SK-N-SH treated with all-trans-retinoic acid at 6 μM for 48 hours (cell line): ENCODE results near the gene ARHGAP24.

Source experiments
- ATAC-seq: fragments of 200-7000 bp; cut with Tn5 transposase; 3 replicates; pipeline ENCODE4 v1.9.1; 2020; ENCODE audit warnings: mild to moderate bottlenecking, moderate library complexity
- ARNTL ChIP-seq: fragments of 450-650 bp; formaldehyde crosslinking; IDR thresholded peaks from 2 replicates; pipeline ENCODE4 v1.5.0; 2020; ENCODE audit warnings: low read depth, mild to moderate bottlenecking, moderate library complexity, borderline replicate concordance
- BACH2 ChIP-seq: fragments of 250-450 bp; sonication (Bioruptor Pico); IDR thresholded peaks from 2 replicates; pipeline ENCODE4 v1.9.0; 2021; ENCODE audit warnings: mild to moderate bottlenecking, borderline replicate concordance
- CSDC2 ChIP-seq: fragments of 250-450 bp; sonication (Bioruptor Pico); IDR thresholded peaks from 2 replicates; pipeline ENCODE4 v1.5.0; 2020; ENCODE audit warnings: mild to moderate bottlenecking, moderate library complexity
- ESRRG ChIP-seq: fragments of 250-450 bp; sonication (Bioruptor Pico); IDR thresholded peaks from 2 replicates; pipeline ENCODE4 v1.6.1; 2021; ENCODE audit warnings: mild to moderate bottlenecking
- GLIS3 ChIP-seq: fragments of 250-450 bp; sonication (Bioruptor Pico); IDR thresholded peaks from 2 replicates; pipeline ENCODE4 v1.5.0; 2020; ENCODE audit warnings: mild to moderate bottlenecking, moderate library complexity
- ISL1 ChIP-seq: fragments of 250-450 bp; sonication (Bioruptor Pico); IDR thresholded peaks from 2 replicates; pipeline ENCODE4 v2.1.2; 2022; ENCODE audit warnings: mild to moderate bottlenecking, moderate library complexity
- OSR1 ChIP-seq: fragments of 250-450 bp; sonication (Bioruptor Pico); IDR thresholded peaks from 2 replicates; pipeline ENCODE4 v1.8.0; 2022; ENCODE audit warnings: moderate library complexity, mild to moderate bottlenecking, inconsistent platforms
- PPARA ChIP-seq: fragments of 250-450 bp; sonication (Bioruptor Pico); IDR thresholded peaks from 2 replicates; pipeline ENCODE4 v1.5.0; 2020; ENCODE audit warnings: mild to moderate bottlenecking, borderline replicate concordance
- RARB ChIP-seq: fragments of 250-450 bp; sonication (Bioruptor Pico); IDR thresholded peaks from 2 replicates; pipeline ENCODE4 v1.8.0; 2021; ENCODE audit warnings: mild to moderate bottlenecking, moderate library complexity
- SNAI2 ChIP-seq: fragments of 250-450 bp; sonication (Bioruptor Pico); IDR thresholded peaks from 2 replicates; pipeline ENCODE4 v1.5.0; 2020; ENCODE audit warnings: mild to moderate bottlenecking, moderate library complexity
- TCF4 ChIP-seq: fragments of 250-450 bp; sonication (Bioruptor Pico); IDR thresholded peaks from 2 replicates; pipeline ENCODE4 v1.8.0; 2021; ENCODE audit warnings: mild to moderate bottlenecking, moderate library complexity, borderline replicate concordance
- TOX ChIP-seq: fragments of 250-450 bp; sonication (Bioruptor Pico); IDR thresholded peaks from 2 replicates; pipeline ENCODE4 v1.8.0; 2021; ENCODE audit warnings: mild to moderate bottlenecking, moderate library complexity, borderline replicate concordance
- ZFP3 ChIP-seq: fragments of 250-450 bp; sonication (Bioruptor Pico); IDR thresholded peaks from 2 replicates; pipeline ENCODE4 v1.5.0; 2020; ENCODE audit warnings: mild to moderate bottlenecking, moderate library complexity
- ZFP30 ChIP-seq: fragments of 450-650 bp; formaldehyde crosslinking; IDR thresholded peaks from 2 replicates; pipeline ENCODE4 v1.5.0; 2022; ENCODE audit warnings: mild to moderate bottlenecking, moderate library complexity
- ZNF565 ChIP-seq: fragments of 450-650 bp; formaldehyde crosslinking; conservative IDR thresholded peaks from 2 replicates; pipeline ENCODE4 v1.5.0; 2020; ENCODE audit warnings: low read depth, mild to moderate bottlenecking, moderate library complexity
- ZNF70 ChIP-seq: fragments of 450-650 bp; formaldehyde crosslinking; IDR thresholded peaks from 2 replicates; pipeline ENCODE4 v1.5.0; 2020; ENCODE audit warnings: mild to moderate bottlenecking, moderate library complexity
- ZNF8 ChIP-seq: fragments of 450-650 bp; formaldehyde crosslinking; IDR thresholded peaks from 2 replicates; pipeline ENCODE4 v1.5.0; 2020; ENCODE audit warnings: mild to moderate bottlenecking, moderate library complexity
- TF ChIP-seq, protein P1 (sequence below): fragments of 250-450 bp; sonication (Bioruptor Pico); IDR thresholded peaks from 2 replicates; pipeline ENCODE4 v1.8.0; 2021; ENCODE audit warnings: low read depth, mild to moderate bottlenecking, moderate library complexity, borderline replicate concordance
- TF ChIP-seq, protein P2 (sequence below): fragments of 250-450 bp; sonication (Bioruptor Pico); IDR thresholded peaks from 2 replicates; pipeline ENCODE4 v1.5.1; 2021; ENCODE audit warnings: mild to moderate bottlenecking, moderate library complexity
- TF ChIP-seq, protein P3 (sequence below): fragments of 250-450 bp; sonication (Bioruptor Pico); IDR thresholded peaks from 2 replicates; pipeline ENCODE4 v1.5.0; 2020; ENCODE audit warnings: mild to moderate bottlenecking, moderate library complexity
- TF ChIP-seq, protein P4 (sequence below): fragments of 250-450 bp; sonication (Bioruptor Pico); IDR thresholded peaks from 2 replicates; pipeline ENCODE4 v1.8.0; 2020; ENCODE audit warnings: mild to moderate bottlenecking, moderate library complexity, borderline replicate concordance

The ARHGAP24 gene

DNA sequence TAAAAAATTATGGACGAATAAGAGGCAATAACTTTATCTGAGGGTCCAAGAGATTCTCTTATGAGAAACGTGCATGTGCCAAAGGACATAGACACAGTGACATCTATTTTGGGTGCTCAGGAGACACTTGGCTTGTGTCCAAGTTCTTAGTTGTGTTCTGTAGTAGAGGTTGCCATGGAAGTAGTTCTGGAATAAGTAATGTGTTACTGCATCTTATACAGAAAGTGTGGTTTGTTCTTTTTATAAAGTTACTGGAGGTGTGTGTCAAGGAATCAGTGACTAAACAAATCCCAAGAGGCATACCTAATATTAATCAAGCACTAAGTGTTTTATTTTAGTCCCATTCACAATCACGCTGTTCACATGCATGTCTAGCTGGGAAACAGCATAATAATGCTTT lies 305.7 kb downstream of the ARHGAP24 start (continued):
- TF ChIP-seq TOX (CRISPR knock-in tag), result no peak
- no peak for TF ChIP-seq OSR1 (CRISPR knock-in tag)
- no peak for TF ChIP-seq RARB
- TF ChIP-seq, protein P1, sequence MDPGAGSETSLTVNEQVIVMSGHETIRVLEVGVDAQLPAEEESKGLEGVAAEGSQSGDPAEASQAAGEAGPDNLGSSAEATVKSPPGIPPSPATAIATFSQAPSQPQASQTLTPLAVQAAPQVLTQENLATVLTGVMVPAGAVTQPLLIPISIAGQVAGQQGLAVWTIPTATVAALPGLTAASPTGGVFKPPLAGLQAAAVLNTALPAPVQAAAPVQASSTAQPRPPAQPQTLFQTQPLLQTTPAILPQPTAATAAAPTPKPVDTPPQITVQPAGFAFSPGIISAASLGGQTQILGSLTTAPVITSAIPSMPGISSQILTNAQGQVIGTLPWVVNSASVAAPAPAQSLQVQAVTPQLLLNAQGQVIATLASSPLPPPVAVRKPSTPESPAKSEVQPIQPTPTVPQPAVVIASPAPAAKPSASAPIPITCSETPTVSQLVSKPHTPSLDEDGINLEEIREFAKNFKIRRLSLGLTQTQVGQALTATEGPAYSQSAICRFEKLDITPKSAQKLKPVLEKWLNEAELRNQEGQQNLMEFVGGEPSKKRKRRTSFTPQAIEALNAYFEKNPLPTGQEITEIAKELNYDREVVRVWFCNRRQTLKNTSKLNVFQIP (CRISPR knock-in tag), result no peak

DNA sequence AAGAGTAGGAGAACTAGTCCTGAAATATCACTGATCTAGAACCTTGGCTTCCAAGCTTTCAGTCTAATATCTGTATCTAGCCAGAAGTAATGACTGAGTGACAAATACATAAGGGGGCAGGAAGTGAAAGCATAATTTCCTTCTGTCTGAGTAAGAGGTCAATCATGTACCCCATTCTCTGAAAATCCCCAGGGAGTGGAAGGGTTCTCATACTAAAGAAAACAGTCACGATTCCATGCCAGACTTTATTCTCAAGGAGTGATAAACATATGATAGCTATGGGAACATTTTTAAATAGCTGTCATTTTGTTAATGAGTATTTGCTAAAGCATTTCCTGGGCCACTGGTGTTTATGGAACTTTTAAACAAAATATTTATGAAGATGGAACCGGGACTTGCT lies 308.5 kb downstream of the ARHGAP24 start:
- no peak for ATAC-seq
- TF ChIP-seq ZNF70 (CRISPR knock-in tag), result no peak
- no peak for TF ChIP-seq TOX (CRISPR knock-in tag)
- TF ChIP-seq, protein P2, sequence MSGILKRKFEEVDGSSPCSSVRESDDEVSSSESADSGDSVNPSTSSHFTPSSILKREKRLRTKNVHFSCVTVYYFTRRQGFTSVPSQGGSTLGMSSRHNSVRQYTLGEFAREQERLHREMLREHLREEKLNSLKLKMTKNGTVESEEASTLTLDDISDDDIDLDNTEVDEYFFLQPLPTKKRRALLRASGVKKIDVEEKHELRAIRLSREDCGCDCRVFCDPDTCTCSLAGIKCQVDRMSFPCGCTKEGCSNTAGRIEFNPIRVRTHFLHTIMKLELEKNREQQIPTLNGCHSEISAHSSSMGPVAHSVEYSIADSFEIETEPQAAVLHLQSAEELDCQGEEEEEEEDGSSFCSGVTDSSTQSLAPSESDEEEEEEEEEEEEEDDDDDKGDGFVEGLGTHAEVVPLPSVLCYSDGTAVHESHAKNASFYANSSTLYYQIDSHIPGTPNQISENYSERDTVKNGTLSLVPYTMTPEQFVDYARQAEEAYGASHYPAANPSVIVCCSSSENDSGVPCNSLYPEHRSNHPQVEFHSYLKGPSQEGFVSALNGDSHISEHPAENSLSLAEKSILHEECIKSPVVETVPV (CRISPR knock-in tag), result no peak
- no peak for TF ChIP-seq BACH2 (CRISPR knock-in tag)
- TF ChIP-seq ZNF565 (CRISPR knock-in tag), result no peak
- TF ChIP-seq PPARA (CRISPR knock-in tag), result no peak
- TF ChIP-seq ISL1 (CRISPR knock-in tag), result no peak
- TF ChIP-seq TCF4 (CRISPR knock-in tag), result no peak
- TF ChIP-seq, all 23 proteins: peak for 0

DNA sequence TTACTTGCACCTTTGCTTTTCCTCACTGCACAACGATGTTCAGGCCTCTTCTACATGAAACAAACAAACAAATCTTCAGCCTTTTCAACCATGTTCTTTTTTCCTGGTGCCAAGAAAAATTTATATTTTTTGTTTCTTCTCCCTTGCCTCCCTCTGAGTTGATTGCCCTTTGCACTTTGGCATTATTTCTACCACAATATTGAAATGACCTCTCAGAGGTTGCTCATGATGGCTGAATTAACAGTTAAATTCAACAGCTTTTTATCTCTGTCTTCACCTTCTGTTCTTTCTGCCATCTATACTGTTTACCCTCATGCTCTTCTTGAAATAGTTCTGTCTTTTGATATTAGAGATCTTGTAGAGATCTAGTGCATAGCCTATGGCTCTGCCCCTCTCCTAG lies 308.9 kb downstream of the ARHGAP24 start:
- ATAC-seq, result no peak
- TF ChIP-seq, protein P3, sequence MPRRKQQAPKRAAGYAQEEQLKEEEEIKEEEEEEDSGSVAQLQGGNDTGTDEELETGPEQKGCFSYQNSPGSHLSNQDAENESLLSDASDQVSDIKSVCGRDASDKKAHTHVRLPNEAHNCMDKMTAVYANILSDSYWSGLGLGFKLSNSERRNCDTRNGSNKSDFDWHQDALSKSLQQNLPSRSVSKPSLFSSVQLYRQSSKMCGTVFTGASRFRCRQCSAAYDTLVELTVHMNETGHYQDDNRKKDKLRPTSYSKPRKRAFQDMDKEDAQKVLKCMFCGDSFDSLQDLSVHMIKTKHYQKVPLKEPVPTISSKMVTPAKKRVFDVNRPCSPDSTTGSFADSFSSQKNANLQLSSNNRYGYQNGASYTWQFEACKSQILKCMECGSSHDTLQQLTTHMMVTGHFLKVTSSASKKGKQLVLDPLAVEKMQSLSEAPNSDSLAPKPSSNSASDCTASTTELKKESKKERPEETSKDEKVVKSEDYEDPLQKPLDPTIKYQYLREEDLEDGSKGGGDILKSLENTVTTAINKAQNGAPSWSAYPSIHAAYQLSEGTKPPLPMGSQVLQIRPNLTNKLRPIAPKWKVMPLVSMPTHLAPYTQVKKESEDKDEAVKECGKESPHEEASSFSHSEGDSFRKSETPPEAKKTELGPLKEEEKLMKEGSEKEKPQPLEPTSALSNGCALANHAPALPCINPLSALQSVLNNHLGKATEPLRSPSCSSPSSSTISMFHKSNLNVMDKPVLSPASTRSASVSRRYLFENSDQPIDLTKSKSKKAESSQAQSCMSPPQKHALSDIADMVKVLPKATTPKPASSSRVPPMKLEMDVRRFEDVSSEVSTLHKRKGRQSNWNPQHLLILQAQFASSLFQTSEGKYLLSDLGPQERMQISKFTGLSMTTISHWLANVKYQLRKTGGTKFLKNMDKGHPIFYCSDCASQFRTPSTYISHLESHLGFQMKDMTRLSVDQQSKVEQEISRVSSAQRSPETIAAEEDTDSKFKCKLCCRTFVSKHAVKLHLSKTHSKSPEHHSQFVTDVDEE (CRISPR knock-in tag), result no peak
- TF ChIP-seq ZFP30 (CRISPR knock-in tag) (no peak), ISL1 (CRISPR knock-in tag) (no peak), PPARA (CRISPR knock-in tag) (no peak), RARB (no peak), ZFP3 (CRISPR knock-in tag) (no peak), ZNF70 (CRISPR knock-in tag) (no peak), SNAI2 (no peak), OSR1 (CRISPR knock-in tag) (no peak), ARNTL (CRISPR knock-in tag) (no peak), BACH2 (CRISPR knock-in tag) (no peak), ZNF8 (CRISPR knock-in tag) (no peak), TCF4 (CRISPR knock-in tag) (no peak), GLIS3 (CRISPR knock-in tag) (no peak), CSDC2 (CRISPR knock-in tag) (no peak), TOX (CRISPR knock-in tag) (no peak), ESRRG (no peak), ZNF565 (CRISPR knock-in tag) (no peak)
- TF ChIP-seq, protein P1 (CRISPR knock-in tag), result no peak
- TF ChIP-seq, protein P4, sequence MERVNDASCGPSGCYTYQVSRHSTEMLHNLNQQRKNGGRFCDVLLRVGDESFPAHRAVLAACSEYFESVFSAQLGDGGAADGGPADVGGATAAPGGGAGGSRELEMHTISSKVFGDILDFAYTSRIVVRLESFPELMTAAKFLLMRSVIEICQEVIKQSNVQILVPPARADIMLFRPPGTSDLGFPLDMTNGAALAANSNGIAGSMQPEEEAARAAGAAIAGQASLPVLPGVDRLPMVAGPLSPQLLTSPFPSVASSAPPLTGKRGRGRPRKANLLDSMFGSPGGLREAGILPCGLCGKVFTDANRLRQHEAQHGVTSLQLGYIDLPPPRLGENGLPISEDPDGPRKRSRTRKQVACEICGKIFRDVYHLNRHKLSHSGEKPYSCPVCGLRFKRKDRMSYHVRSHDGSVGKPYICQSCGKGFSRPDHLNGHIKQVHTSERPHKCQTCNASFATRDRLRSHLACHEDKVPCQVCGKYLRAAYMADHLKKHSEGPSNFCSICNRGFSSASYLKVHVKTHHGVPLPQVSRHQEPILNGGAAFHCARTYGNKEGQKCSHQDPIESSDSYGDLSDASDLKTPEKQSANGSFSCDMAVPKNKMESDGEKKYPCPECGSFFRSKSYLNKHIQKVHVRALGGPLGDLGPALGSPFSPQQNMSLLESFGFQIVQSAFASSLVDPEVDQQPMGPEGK (CRISPR knock-in tag), result no peak
